Activated CD4-positive, alpha-beta T cell treated with anti-CD3 and anti-CD28 coated beads, Interleukin-2, amount 50 U/mL, for 48 hours (primary cell): ENCODE data around the gene ZNG1C.
"Not testable (repeated sequence)": the region's sequence is repeated elsewhere in the genome, so short reads cannot be mapped to it uniquely, and the experiment has no call there.

Source experiments
- DNase-seq, 2 experiments: peaks; one replicate each; pipeline ENCODE4 v3.0.0-alpha.2; 2020

ZNG1C gene

DNA sequence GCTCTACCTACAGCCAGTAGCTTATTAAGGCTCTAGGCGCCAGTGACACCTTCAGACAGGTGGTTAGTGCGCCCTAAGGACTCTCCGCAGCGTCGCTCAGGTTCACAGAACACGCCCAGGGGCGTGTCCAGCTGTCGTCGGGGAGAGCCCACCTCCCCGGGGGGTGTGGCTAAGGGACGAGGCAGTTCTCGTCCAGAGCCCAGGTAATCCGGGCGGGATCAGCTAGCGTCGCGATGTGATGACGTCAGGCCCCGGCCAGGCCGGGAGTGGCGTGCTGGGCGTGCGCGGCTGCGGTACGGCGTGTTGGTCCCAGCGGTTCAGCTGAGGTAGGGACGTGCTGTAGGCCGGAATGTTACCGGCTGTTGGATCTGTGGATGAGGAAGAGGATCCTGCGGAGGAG, at the start of gene ZNG1C:
TSS of gene ZNG1C (plus strand) at position 301 of the 400 bp plus-strand sequence. CDS start at position 350, 49 bp downstream.
- DNase-seq, result not testable (repeated sequence)

DNA sequence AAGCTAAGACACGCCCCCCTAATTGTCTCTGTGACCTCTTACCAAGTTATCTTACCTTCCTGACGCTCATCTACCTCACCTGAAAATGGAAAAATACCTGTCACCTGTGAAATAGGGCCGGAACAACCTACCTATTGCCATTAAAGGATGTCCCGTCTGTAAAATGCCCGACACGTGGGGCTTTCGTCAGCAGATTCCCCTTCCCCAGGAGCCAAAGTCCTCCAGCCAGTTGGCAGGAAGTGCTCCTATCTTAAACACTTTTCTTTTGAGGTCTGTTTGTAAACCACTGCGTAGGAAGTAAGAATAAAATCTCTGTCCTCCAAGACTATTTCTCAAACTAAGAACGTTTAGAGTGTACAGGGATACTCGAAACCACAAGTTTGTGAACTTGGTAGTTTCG, 654 bp downstream of the ZNG1C start:
- not testable (repeated sequence) for DNase-seq

DNA sequence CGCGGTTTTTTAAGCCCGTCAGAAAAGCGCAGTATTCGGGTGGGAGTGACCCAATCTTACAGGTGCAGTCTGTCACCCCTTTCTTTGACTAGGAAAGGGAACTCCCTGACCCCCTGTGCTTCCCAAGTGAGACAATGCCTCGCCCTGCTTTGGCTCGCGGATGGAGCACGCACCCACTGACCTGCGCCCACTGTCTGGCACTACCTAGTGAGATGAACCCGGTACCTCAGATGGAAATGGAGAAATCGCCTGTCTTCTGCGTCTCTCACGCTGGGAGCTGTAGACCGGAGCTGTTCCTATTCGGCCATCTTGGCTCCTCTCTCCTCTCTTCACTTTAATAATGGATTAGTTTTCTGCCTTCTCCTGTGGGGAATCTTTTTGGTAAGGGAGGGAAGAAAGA, 39.3 kb downstream of the ZNG1C start:
- DNase-seq, result not testable (repeated sequence)

DNA sequence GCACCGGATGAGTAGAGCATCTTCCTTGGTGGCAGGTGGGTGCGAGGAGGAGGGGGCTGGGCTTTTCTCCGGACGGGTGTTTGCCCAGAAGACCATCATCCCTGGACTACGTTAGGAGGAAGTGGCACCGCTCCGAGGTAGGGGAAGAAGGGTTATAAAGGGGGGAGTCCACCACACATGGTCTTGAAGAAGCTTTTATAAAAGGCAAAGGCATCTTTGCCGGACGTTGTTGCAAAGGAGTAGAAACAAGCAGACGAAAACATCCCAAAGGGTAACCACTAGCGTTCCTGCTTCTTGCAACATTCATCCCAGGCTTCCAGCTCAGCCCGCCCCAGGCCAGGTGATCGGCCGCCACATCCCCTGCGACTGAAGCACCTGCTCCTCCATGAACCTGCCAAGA, 60.8 kb downstream of the ZNG1C start, which contains the start of gene FOXD4L3:
TSS of gene FOXD4L3 (plus strand) at position 301 of the 400 bp plus-strand sequence. CDS start at position 386, 85 bp downstream.
- not testable (repeated sequence) for DNase-seq

DNA sequence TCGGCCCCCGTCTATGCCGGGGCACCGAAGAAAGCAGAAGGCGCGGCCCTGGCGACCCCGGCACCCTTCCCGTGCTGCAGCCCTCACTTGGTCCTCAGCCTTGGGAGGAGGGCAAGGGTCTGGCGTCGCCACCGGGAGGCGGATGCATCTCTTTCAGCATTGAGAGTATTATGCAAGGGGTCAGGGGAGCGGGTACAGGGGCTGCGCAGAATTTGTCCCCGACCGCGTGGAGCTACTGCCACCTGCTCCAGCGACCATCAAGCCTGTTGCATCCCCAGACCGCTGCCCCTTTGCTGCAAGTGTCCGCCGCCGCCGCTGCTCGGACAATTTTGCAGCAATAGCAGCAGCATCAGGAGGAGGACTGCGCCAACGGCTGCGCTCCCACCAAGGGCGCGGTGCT, 62.0 kb downstream of the ZNG1C start:
- DNase-seq, result not testable (repeated sequence)

DNA sequence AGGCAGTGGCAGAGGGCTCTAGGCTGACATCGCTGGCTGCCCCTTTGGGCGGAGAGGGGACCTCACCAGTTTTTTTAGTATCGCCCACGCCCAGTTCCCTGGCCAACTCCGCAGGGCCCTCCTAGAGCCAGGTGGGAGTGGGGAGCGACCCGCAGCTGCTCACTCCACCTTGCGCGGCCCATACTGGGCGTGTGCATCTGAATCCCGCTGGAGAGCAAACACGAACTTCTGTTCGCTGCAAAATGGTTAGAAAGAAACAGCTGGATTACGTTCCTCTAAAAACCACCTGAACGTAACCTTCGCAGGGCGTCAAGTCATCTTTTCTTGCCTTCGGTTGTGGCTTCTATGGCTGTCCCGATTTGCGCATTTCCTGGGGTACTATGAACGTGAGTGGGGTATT, 62.4 kb downstream of the ZNG1C start:
- DNase-seq, result not testable (repeated sequence)

DNA sequence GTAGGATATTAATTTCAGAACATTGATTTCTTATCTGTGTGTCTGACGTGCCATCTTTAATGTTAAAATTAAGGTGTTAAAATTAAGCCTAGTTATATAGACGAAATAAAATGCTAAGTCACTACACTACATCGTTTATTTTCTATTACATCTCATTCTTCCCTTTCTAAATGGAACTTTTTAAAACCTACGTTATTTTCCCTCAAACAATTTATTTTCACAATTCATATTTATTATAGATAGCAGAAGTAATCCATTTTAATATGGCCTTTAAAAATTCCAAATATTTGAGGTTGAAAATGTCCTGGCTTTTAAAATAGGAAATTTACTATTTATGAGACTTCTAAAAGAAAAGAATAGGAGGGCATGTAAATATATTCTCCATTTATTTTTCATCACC, 63.0 kb downstream of the ZNG1C start:
- not testable (repeated sequence) for DNase-seq

DNA sequence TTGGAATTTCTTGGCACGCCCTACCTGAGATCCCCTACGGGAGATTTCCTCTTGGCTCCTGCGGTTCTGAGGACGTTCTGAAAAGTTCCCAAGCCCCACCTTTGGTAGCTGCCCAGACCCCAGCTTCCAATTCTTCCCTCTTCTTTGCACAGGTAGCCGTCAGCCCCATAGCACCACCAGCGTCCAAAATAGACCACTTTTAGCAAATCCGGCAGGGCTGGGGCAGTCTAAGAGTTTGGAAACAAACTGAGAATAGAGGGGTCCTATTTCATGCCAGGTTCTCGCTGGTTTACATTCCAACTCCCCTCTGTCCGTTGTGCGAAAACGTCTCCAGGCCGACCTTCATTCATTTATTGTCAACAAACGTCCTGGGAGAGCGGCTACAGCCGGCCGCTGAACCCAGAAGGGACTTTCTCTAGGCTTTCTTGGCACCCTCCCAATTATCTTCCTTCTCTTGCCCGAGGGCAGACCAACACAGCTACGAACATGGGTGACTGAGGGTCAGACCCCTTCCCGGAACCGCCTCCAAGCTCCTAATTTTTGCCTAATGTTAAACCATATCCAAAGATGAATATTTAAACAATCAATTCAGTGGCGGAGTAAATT, 64.0 kb downstream of the ZNG1C start:
- not testable (repeated sequence) for DNase-seq

DNA sequence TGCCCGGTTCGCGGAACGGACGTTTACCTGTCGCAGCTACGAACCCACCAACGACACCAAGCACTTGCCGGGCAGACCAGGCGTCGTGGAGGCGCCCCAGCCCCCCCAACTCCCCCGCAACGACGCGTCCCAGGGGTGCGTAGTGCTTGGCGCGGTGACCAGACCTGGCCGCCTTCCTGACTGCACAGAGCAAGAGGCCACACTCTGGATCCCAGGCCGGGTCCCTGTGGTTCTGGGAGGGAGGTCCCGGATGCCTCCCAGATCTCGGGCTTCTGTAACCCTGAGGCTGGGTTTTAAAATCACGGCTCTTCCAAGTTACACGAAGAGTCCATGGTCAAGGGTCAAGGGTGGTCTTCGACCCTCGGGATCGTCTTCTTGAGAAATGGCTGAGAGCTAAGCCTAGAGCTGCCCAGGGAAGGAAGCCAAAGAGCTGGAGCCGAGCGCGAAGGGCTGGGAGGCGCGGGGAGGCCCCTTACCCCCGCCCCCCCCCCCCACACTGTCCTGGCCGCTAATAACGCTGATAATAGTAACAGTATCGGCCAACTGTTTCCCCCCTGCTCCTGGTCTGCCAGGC, 64.7 kb downstream of the ZNG1C start:
- not testable (repeated sequence) for DNase-seq

DNA sequence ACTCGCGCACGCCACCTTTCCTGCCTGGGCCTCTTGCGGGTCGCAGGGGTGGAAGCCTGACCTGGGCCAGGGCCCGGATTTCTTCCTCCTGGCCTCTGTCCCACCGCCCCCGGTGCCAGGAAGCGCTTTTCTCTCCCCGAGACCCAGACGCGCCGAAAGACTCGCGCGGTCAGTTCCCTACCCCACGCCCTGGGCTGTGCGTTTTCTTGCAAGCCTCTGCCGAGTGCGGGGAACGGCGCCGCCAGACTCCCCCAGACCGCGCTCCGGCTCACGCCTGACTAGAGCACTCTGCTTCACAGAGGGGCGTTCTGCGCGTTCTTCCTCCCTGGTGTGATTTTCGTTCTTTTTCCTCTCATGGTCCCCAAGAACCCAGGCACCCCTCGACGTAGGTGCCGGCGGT, 65.3 kb downstream of the ZNG1C start:
- DNase-seq, result not testable (repeated sequence)

DNA sequence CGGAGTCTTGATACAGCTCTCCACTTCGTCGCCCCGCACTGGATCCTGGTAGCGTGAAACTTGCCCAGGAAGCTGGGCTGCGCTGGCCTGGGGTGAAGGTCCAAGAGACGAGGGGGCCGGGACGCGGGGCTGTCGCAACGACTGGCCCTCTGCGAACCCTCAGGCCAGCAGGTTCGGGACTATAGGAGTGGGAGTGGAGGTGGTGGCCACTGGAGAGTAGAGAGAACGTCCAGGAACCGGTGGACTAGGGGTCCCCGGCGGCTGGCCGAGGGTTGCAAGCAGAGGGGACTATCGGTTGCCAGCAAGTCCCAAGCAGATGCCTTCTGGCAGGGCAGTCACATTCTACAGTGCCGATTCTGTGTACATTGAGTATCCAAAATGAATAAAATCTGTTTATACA, 65.9 kb downstream of the ZNG1C start:
- not testable (repeated sequence) for DNase-seq

DNA sequence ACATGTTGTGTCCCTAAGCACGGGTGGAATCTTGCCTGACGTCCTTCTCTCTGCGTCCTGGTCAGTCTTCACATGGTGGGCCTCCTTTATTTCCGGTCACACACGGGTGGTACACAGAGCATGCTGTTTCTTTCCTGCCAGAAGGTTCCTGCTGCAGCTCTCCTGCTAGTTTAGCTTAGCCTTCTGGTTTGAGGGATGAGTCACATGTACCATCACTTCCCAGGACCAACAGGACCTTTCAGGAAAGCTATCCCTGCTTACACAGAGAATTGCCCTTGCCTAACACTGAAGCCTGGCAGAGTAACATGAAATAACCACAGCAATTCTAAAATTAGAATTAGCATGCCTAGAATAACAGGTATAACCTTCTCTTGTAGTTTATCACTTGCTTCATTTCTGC, 69.4 kb downstream of the ZNG1C start:
- not testable (repeated sequence) for DNase-seq

DNA sequence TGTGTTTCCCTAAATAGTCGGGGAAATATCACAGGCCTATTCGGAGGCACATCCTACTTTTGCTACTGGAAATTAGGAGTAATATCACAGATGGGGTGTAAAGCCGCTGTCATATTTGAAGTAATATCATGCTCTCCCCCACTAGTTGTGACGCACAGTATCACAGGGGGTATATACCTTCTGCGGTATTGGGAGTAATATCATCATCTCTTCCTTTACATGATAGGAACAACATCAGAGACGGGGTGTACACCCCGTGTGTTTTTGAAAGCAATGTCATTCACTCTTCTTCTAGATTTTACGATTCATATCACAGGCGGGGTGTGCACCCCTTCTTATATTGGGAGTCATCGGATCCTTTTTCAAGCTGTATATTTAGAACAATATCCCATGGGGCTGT, 76.4 kb downstream of the ZNG1C start:
- DNase-seq, result not testable (repeated sequence)

DNA sequence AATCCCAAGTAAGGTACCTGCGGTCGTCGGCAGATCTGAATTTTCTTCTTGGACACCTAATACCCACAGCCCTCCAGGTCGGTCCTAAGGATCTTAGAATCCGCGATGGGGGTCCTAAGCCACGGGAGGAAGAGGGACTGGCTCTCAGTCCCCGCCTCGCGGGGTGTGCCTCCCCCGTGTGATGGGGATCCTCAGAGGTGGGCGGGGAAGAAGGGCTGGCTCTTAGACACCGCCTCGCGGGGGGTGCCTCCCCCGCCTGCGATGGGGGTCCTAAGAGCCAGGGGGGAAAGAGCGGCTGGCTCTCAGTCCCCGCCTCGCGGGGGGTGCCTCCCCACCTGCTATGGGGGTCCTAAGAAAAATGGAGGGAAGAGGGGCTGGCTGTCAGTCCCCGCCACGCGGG, 82.0 kb downstream of the ZNG1C start:
- DNase-seq, result not testable (repeated sequence)

DNA sequence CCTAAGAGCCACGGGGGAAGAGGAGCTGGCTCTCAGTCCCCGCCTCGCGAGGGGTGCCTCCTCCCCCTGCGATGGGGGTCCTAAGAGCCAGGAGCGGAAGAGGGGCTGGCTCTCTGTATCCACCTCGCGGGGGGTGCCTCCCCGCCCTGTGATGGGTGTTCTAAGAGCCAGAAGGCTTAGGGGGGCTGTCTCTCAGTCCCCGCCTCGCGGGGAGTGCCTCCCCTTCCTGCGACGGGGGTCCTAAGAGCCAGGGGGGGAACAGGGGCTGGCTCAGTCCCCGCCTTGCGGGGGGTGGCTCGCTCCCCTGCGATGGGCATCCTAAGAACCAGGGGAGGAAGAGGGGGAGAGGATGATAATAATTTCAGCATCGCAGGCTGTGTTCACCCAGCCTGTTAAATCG, 82.7 kb downstream of the ZNG1C start:
- not testable (repeated sequence) for DNase-seq

DNA sequence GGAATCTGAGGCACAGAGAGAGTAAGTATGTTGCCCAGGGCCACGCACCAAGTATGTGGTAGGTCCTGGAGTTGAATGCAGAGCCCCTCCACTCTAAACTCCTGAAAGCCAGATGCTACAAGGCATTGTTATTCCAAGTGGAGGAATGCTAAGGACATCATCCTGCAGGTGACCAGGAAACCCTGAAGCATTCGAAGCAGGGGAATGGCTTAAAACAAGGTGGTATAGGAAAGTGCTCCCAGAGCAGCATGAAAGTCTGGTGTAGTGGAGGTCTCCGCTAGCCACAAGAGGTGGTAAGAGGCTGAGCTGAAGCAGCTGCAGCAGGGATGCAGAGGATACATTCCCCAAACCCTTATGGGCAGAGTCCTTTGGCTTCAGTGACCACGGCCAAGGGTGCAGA, 87.3 kb downstream of the ZNG1C start:
- DNase-seq, result not testable (repeated sequence)

DNA sequence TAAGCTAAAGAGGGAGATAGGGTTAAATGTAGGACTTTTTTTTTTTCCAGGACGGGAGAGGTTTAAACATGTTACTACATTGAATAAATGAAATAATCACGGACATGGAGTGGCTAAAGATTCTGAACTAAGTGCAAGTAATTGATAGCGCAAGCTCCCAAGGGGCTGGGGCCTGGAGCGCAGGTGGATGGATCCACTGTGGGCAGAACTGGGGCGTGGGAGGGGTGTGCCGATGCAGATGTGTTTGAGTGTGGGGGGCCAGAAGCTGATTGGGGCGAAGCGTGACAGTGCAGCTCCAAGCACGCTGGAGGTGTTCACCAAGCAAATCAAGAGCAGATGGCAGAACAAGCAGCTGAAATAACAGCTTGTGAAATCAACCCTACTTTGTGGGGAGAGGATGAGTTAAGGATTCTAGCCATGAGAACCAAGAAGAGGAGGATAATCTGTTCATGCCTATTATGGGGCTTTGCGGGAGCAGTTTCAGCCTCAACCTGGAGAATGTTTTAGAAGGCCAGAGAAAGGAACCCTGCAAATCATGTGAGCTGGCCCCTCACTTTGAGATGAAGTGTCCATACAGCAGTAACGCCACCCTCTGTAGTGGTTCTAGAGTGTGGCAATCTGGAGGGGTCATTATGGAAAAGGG, 88.9 kb downstream of the ZNG1C start:
- DNase-seq, result not testable (repeated sequence)

DNA sequence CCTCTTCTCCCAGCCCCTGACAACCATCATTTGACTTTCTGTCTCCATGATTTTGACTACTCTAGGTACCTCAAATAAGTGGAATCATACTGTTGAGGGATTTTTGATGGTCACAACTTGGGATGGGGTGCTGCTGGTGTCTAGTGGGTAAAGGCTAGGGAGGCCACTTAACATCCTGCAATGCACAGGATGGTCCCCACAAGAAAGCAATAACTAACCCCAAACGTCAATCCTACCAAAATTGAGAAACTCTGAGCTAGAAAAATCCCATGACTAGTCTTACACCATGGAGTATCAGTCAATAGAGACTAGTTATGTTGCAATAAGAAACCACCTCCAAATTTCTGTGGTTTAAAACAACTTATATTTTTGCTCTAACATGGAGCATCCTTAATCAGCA, 90.3 kb downstream of the ZNG1C start:
- not testable (repeated sequence) for DNase-seq

DNA sequence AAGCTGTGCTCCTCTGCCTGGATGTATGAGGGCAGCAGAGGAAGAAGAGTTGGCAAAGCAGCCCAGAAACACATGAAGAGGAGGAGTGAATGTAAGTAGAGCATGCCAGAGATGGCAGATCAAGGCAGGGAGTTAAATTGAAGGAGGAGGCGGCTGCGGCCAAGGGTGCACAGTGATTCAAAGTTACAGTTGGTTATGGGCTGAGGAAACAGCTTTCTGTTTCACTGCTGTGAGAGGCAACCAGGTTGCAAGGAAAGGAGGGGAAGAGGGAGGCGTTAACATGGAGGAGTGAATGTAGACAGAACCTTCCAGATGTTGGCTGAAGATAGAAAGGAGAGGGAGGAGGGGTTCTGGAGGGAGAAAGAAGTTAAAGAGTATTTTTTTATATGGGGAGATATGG, 94.2 kb downstream of the ZNG1C start:
- DNase-seq, result not testable (repeated sequence)

DNA sequence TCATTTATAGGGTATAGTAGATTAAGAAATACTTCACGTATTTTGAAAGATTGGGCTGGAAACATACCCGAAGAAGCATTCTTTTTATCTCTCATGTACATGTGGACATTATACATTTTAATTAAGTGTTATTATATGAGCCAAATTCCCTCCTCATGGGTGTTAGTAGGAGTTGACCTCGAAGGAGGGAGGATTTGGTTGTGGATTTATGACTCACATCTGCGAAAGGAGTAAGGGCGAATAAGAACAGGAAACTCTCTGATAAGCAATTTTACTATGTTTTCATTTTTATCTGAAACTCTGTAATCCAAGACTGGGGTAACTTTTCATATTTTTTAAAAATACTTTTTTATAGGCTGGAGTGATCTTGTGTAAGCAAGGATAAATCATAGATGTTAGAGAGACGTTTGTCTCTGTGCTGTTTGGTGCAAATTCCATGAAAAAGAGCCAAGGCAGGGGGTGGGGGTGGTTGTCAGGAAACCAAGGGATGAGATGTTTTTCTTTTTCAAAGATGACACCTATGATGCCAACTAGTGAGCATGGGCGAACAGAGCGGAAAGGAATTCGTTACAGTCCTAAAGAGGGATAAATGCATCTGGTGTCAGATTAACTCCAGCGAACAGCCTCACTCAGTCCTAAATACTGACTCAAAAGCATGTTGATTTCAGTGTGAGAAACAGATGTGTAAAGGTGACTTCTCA, 95.0 kb downstream of the ZNG1C start:
- not testable (repeated sequence) for DNase-seq

DNA sequence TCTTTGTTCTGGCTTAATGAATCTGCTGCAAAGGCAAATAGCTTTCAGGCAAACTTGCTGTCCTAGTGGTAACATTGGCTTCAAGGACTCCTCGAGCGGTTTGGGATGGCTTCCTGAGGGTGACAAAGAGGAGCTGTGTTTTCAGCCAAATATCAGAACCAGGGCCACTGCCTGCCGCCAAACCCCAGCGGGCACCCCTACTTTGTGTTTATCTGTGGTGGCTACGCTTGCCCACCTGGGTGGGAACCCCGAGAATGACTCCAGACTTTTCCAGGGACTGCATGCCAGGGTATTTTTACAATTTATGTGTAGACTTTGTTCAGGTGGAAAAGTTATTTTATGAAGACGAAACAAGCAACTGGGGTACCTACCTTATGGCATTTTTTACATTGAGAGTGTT, 96.2 kb downstream of the ZNG1C start:
- not testable (repeated sequence) for DNase-seq

DNA sequence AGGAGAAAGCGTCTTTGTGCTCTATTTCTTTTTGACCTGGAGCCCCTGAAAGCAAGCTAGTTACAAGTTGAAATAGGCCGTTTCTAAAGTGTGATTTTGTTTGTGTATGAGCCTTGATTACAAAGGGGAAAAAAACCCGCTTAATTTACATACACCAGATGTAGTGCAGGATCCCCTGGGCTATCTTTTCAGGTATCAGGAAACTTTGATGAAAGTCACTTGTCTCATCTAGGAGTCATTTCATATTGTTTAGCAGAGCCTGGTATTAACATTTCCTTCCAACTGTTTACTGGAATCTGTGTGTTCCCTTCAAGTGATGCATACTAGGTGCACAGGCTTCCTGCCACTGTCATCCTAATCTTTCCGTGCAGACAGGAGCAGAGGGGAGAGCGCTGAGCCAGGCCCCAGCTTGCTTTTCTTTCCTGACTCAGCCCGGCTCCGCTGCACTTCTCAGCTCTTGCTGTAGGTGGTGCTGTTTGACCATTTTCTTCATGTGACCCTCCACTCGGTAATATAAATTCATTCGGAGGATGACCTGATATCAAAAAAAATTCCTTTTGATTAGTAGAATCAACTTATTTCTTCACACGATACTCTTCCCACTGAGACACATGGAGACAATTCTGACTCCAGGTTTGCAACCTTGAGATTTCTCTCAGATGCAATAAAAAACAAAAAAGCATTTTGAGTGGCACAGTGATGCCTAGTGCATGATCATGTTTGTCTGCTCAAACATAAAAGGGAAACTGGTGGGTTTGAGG, 100.7 kb downstream of the ZNG1C start:
- not testable (repeated sequence) for DNase-seq

DNA sequence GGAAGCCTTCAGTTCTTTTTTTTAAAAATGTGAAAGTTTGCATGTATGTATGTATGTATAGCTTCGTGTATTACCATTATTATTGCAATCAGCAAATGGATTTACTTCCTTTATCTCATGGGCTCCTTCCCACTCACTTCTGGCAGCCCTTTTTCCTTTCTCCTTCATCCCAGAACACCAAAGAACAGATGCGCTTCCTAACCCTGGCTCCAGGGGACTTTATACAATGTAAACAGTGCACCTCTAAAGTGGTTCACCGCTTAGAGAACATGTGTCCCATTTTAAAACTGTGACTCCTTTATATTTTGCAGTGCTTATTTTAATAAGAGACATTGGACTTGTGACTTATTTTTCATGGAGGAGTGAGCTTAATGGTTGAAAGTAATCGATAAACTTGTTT, 101.5 kb downstream of the ZNG1C start:
- DNase-seq, result not testable (repeated sequence)
